Measurements from ENCODE around the gene ATP5MK. TPM values are rescaled to one million over a fixed set of nuclear protein-coding genes. Genes with fewer than 3 reads are reported as not detected.
"Not testable (repeated sequence)": the region's sequence is repeated elsewhere in the genome, so short reads cannot be mapped to it uniquely, and the experiment has no call there.

ATP5MK gene
- total RNA-seq, 2 experiments from 2014 or later, result 360 to 363 TPM

DNA sequence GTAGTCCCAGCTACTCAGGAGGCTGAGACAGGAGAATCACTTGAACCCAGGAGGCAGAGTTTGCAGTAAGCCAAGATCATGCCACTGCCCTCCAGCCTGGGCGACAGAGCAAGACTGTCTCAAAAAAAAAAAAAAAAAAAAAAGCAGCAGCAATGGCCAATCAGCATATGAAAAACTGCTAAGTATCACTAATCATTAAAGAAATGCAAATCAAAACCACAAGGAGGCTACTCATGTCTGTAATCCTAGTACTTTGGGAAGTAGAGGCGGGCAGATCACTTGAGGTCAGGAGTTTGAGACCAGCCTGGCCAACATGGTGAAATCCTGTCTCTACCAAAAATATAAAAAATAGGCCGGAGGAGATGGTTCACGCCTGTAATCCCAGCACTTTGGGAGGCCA is 41.7 kb downstream of the ATP5MK start:
- DNase-seq; H3K4me3 Mint-ChIP-seq; H3K27ac Mint-ChIP-seq; ATAC-seq; POLR2A ChIA-PET; H3K9me3 Mint-ChIP-seq (ENCODE audit: insufficient read depth); H3K27me3 Mint-ChIP-seq (ENCODE audit: low read depth); H3K4me1 Mint-ChIP-seq (ENCODE audit: low read depth); H3K36me3 Mint-ChIP-seq (ENCODE audit: low read depth): not testable (repeated sequence)
- CTCF ChIA-PET, result interaction anchor here (2.9 kb wide), 1 partner anchor 13 kb away, joined by 13 read pairs; the partner anchor contains the start of gene TAF5

- H3K9me3 Mint-ChIP-seq (ENCODE audit: insufficient read depth), result no peaks in the 10 kb centered on the region
- H3K4me3 Mint-ChIP-seq, result no peak overlapping the region
- no peak for DNase-seq
- CTCF ChIA-PET, result interaction anchor here (0.9 to 2.9 kb wide), 3 partner anchors 15 to 63 kb away, joined by 3 to 13 read pairs (median 6); partner anchors contain the start of gene TAF5
- no peak for ATAC-seq
- peaks cover 12% of the 10 kb centered on the region for H3K4me1 Mint-ChIP-seq (ENCODE audit: low read depth)
- no peaks in the 10 kb centered on the region for H3K27me3 Mint-ChIP-seq (ENCODE audit: low read depth)
- POLR2A ChIA-PET, result no interaction called here
- peaks cover 8% of the 10 kb centered on the region for H3K36me3 Mint-ChIP-seq (ENCODE audit: low read depth)
- H3K27ac Mint-ChIP-seq, result no peak overlapping the region
These were observed 43.0 kb downstream of the ATP5MK start for GRCh38 chr10:103353281-103353680.

DNA sequence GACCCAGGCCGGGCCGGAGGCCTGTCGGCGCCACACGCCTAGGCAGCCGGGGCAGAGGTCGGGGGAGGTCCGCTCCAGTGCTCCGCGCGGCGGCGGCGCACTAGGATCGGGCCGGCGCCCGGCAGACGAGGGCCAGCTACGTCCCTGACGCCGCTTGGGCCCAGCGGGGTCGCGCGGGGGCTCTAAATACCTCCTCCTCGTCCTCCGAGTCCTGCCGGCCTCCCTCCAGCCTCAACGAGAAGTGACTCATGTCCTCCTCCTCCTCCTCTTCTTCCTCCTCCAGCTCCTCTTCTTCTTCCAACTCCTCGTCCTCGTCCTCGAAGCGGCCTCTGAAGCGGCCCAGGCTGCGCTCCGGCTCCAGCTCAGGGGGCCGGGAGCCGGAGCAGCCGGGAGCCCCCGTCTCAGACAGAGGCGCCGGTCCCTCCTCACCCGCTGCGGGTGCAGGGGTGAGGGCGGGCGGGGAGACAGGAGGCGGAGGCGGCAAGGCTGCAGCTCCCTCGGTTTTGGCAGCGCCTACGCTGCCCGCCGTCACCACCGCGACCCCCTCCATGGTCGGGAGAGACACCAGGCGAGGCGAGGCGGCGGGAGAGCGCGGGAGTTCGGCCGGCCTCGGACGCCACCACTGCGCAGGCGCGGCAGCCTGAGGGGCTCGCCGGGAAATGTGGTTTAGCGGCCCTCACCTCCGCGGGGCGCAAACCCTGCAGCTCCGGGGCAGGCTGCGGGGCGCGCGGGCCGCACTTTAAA is 45.6 kb downstream of the ATP5MK start, which contains the start of gene PCGF6:
PCGF6 (minus strand) TSS at position 624 of the 744 bp plus-strand sequence; CDS start at position 550, 74 bp downstream.
- CTCF ChIA-PET, result interaction anchor here (1.0 to 3.0 kb wide), 4 partner anchors 17 to 135 kb away, joined by 3 to 13 read pairs (median 4); no protein-coding TSS in a partner anchor
- peak; percentile 75 for DNase-seq
- H3K27ac Mint-ChIP-seq, result peak within 1 kb of the TSS; percentile 92
- H3K36me3 Mint-ChIP-seq (ENCODE audit: low read depth), result peaks cover 17% of the 10 kb centered on the region
- peak within 1 kb of the TSS; percentile 94 for H3K4me3 Mint-ChIP-seq
- POLR2A ChIA-PET, result interaction anchor here (1.2 to 2.2 kb wide), 2 partner anchors 9 to 18 kb away, joined by 6 to 15 read pairs; partner anchors contain the start of gene TAF5
- peak; percentile 85 for ATAC-seq
- no peaks in the 10 kb centered on the region for H3K9me3 Mint-ChIP-seq (ENCODE audit: insufficient read depth)
- H3K27me3 Mint-ChIP-seq (ENCODE audit: low read depth), result no peaks in the 10 kb centered on the region
- H3K4me1 Mint-ChIP-seq (ENCODE audit: low read depth), result peaks cover 12% of the 10 kb centered on the region

DNA sequence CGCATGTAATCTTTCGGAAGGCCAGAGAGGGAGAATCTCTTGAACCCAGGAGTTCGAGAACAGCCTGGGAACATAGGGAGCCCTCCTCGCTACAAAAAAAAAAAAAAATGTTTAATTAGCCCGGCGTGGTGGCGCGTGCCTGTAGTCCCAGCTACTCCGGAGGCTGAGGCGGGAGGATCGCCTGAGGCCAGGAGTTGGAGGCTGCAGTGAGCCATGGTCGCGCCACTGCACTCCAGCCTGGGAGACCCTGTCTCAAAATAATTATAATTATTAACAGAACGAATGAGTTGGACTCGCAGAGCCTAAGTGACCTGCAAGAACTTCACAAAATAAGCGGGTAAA is 46.1 kb downstream of the ATP5MK start:
- DNase-seq (no peak), ATAC-seq (peak; percentile 8)
- H3K9me3 Mint-ChIP-seq (ENCODE audit: insufficient read depth), result no peaks in the 10 kb centered on the region
- peak overlapping the region; percentile 74 for H3K27ac Mint-ChIP-seq
- POLR2A ChIA-PET, result interaction anchor here (2.2 kb wide), 1 partner anchor 18 kb away, joined by 15 read pairs; the partner anchor contains the start of gene TAF5
- no peaks in the 10 kb centered on the region for H3K27me3 Mint-ChIP-seq (ENCODE audit: low read depth)
- peak overlapping the region; percentile 94 for H3K4me3 Mint-ChIP-seq
- CTCF ChIA-PET, result interaction anchor here (1.0 to 3.0 kb wide), 3 partner anchors 17 to 105 kb away, joined by 3 to 13 read pairs (median 4); no protein-coding TSS in a partner anchor
- peaks cover 12% of the 10 kb centered on the region for H3K4me1 Mint-ChIP-seq (ENCODE audit: low read depth)
- peaks cover 20% of the 10 kb centered on the region for H3K36me3 Mint-ChIP-seq (ENCODE audit: low read depth)

Small RNAs within 50 kb of the gene (microRNA-seq; reads per million reads assigned to microRNA genes)
- gene MIR1307, result 8,278 reads per million, percentile 94 among the genes with 10 or more reads in this experiment

Other genes with a start within 250 kb of the ATP5MK start
- 10 to 100 TPM; 60.8 to 62.0 TPM for gene NT5C2, start 203.2 kb downstream of the ATP5MK start, total RNA-seq
- gene RPEL1, start 150.6 kb downstream of the ATP5MK start, total RNA-seq, result under 1 TPM in 1 of 2 experiments, not detected in 1; 0.16 TPM
- gene INA, start 119.3 kb downstream of the ATP5MK start, total RNA-seq, result under 1 TPM in 1 of 2 experiments, not detected in 1; 0.08 TPM
- 10 to 100 TPM; 14.9 to 17.2 TPM for gene PCGF6, start 45.3 kb downstream of the ATP5MK start, total RNA-seq
- 10 to 100 TPM; 14.5 to 14.8 TPM for gene TAF5, start 28.5 kb downstream of the ATP5MK start, total RNA-seq
- gene PDCD11, start 151 bp upstream of the ATP5MK start, total RNA-seq, result 10 to 100 TPM; 57.1 to 57.4 TPM
- 100 to 1,000 TPM; 131 to 135 TPM for gene CALHM2, start 55.9 kb upstream of the ATP5MK start, total RNA-seq
- gene CALHM1, start 62.4 kb upstream of the ATP5MK start, total RNA-seq, result 1 to 10 TPM; 1.8 TPM
- gene CALHM3, start 82.8 kb upstream of the ATP5MK start, total RNA-seq, result under 1 TPM; 0.45 to 0.63 TPM
- gene NEURL1, start 97.2 kb upstream of the ATP5MK start, total RNA-seq, result 1 to 10 TPM; 1.1 TPM

Measured in activated CD8-positive, alpha-beta T cell treated with anti-CD3 and anti-CD28 coated beads, Interleukin-2, amount 10 ng/mL, durations not matched to agents 7 days and 5 days (primary cell).